Measurements from ENCODE around the gene ADPRHL1. TPM values are rescaled to one million over a fixed set of nuclear protein-coding genes. Genes with fewer than 3 reads are reported as not detected.
"Not testable (repeated sequence)": the region's sequence is repeated elsewhere in the genome, so short reads cannot be mapped to it uniquely, and the experiment has no call there.

Gene ADPRHL1
- polyA plus RNA-seq, 5 donors = 1.1 to 12.4 (median 1.2) TPM

- no peak for DNase-seq
Observed at GRCh38 chr13:113479179-113479578, 25.9 kb upstream of the ADPRHL1 start.

- no peak for DNase-seq
Observed at GRCh38 chr13:113477724-113478123, 24.4 kb upstream of the ADPRHL1 start.

- no peak for DNase-seq
Observed at GRCh38 chr13:113476811-113477210, 23.5 kb upstream of the ADPRHL1 start.

- DNase-seq = no peak
Observed at GRCh38 chr13:113475911-113476310, 22.6 kb upstream of the ADPRHL1 start.

- no peak for DNase-seq
Observed at GRCh38 chr13:113475280-113475679, 22.0 kb upstream of the ADPRHL1 start.

GRCh38 chr13:113474179-113474578 is 20.9 kb upstream of the ADPRHL1 start:
- peak in 1 of 2 donors; percentile 55 for DNase-seq

- no peak for DNase-seq
Observed at GRCh38 chr13:113472355-113473025, 19.2 kb upstream of the ADPRHL1 start.

GRCh38 chr13:113471844-113472243 is 18.6 kb upstream of the ADPRHL1 start:
- no peak for DNase-seq

GRCh38 chr13:113470635-113471163 is 17.4 kb upstream of the ADPRHL1 start:
- not testable (repeated sequence) for DNase-seq

GRCh38 chr13:113470073-113470472 is 16.8 kb upstream of the ADPRHL1 start:
- DNase-seq = no peak

- no peak for DNase-seq
Observed at GRCh38 chr13:113469582-113469981, 16.3 kb upstream of the ADPRHL1 start.

- DNase-seq = no peak
Observed at GRCh38 chr13:113468472-113469201, 15.3 kb upstream of the ADPRHL1 start.

- DNase-seq = no peak
Observed at GRCh38 chr13:113468029-113468428, 14.7 kb upstream of the ADPRHL1 start.

GRCh38 chr13:113466383-113466782 is 13.1 kb upstream of the ADPRHL1 start:
- DNase-seq = no peak

- no peak for DNase-seq
Observed at GRCh38 chr13:113465300-113465699, 12.0 kb upstream of the ADPRHL1 start.

GRCh38 chr13:113464476-113464875 is 11.2 kb upstream of the ADPRHL1 start:
- no peak for DNase-seq

GRCh38 chr13:113461022-113461751 is 7.9 kb upstream of the ADPRHL1 start:
- no peak for DNase-seq

GRCh38 chr13:113460599-113460998 is 7.3 kb upstream of the ADPRHL1 start:
- DNase-seq = no peak

GRCh38 chr13:113460064-113460555 is 6.8 kb upstream of the ADPRHL1 start:
- DNase-seq = no peak

GRCh38 chr13:113458253-113459065 is 5.2 kb upstream of the ADPRHL1 start:
- peak; percentile 30 to 31 for DNase-seq

- no peak for DNase-seq
Observed at GRCh38 chr13:113457510-113457909, 4.2 kb upstream of the ADPRHL1 start.

Data from right lung (tissue), 5 donors.